OCI-LY7 (cell line): ENCODE results near the gene TPK1. TPM values are rescaled to one million over a fixed set of nuclear protein-coding genes. Genes with fewer than 3 reads are reported as not detected.

Experiments used
- BruUV-seq: library from RNA; stranded (reverse); fragments of 400-500 nt; replicated peaks from 2 replicates; lab custom pipeline; 2021; lab: Mats Ljungman, UMichigan
- CTCF ChIA-PET: fragments of 300-600 bp; sonication (Branson Sonifier 250); formaldehyde crosslinking; loops from one replicate; lab custom pipeline; 2022; ENCODE audit warnings: antibody characterized with exemption; ENCODE audit not compliant: unreplicated experiment; lab: Charles Lee
- POLR2A ChIA-PET: fragments of 300-600 bp; sonication (Branson Sonifier 250); formaldehyde crosslinking; loops from one replicate; lab custom pipeline; 2022; ENCODE audit warnings: antibody characterized with exemption; lab: Charles Lee
- DNase-seq: peaks from one replicate; pipeline ENCODE4 v3.0.0-alpha.2; 2015; ENCODE audit warnings: low spot score
- H2AFZ ChIP-seq: fragments of 200-600 bp; sonication (generic), shearing (Covaris generic); 2 replicates; pipeline ENCODE4 v1.6.1; 2014; ENCODE audit warnings: mild to moderate bottlenecking, antibody characterized with exemption, low read length, moderate library complexity
- H3K27ac ChIP-seq: fragments of 200-600 bp; sonication (generic); 2 replicates; pipeline ENCODE4 v1.5.1; 2014; ENCODE audit warnings: mixed run types, low read depth, mild to moderate bottlenecking, moderate library complexity, low read length, inconsistent platforms; ENCODE audit not compliant: poor library complexity, severe bottlenecking
- H3K36me3 ChIP-seq: fragments of 200-600 bp; sonication (generic); 2 replicates; pipeline ENCODE4 v1.6.1; 2014; ENCODE audit warnings: mild to moderate bottlenecking, antibody characterized with exemption, low read length, moderate library complexity, mixed read lengths; ENCODE audit not compliant: insufficient read depth
- H3K4me1 ChIP-seq: fragments of 200-600 bp; sonication (generic); 2 replicates; pipeline ENCODE4 v1.5.1; 2014; ENCODE audit warnings: mild to moderate bottlenecking, low read length; ENCODE audit not compliant: insufficient read depth, poor library complexity, severe bottlenecking
- H3K4me2 ChIP-seq: fragments of 200-600 bp; sonication (generic); 2 replicates; pipeline ENCODE4 v1.6.1; 2014; ENCODE audit warnings: mild to moderate bottlenecking, low read length
- H3K4me3 ChIP-seq: fragments of 200-600 bp; sonication (generic); 2 replicates; pipeline ENCODE4 v1.5.1; 2014; ENCODE audit warnings: mild to moderate bottlenecking, low read depth, low read length; ENCODE audit not compliant: poor library complexity, severe bottlenecking
- H3K79me2 ChIP-seq: fragments of 200-600 bp; sonication (generic); 2 replicates; pipeline ENCODE4 v1.6.1; 2016; ENCODE audit warnings: low read depth, mild to moderate bottlenecking, low read length, moderate library complexity, mixed read lengths; ENCODE audit not compliant: insufficient read depth
- H3K9me2 ChIP-seq: fragments of 200-600 bp; sonication (generic); 2 replicates; pipeline ENCODE4 v1.6.1; 2016; ENCODE audit warnings: mild to moderate bottlenecking, low read length, mixed read lengths; ENCODE audit not compliant: insufficient read depth
- H3K9me3 ChIP-seq: fragments of 200-600 bp; sonication (generic); 2 replicates; pipeline ENCODE4 v1.6.1; 2014; ENCODE audit warnings: mild to moderate bottlenecking, mixed run types, low read length, mixed read lengths
- H4K20me1 ChIP-seq: fragments of 200-600 bp; sonication (generic); 2 replicates; pipeline ENCODE4 v1.6.1; 2014; ENCODE audit warnings: mild to moderate bottlenecking, antibody characterized with exemption, low read length, moderate library complexity, mixed read lengths; ENCODE audit not compliant: insufficient read depth
- CTCF ChIP-seq: fragments of 200-600 bp; sonication (generic); conservative IDR thresholded peaks from 2 replicates; pipeline ENCODE4 v1.5.1; 2014; ENCODE audit warnings: mild to moderate bottlenecking, antibody characterized with exemption, low read length, moderate library complexity, mixed read lengths
- EZH2phosphoT487 ChIP-seq: fragments of 200-600 bp; sonication (generic); IDR thresholded peaks from 2 replicates; pipeline ENCODE4 v1.6.1; 2018; ENCODE audit warnings: low read depth, borderline replicate concordance, mild to moderate bottlenecking, mixed run types, antibody characterized with exemption, low read length, moderate library complexity, mixed read lengths
- intact Hi-C: fragments of 100-400 bp; cut with micrococcal nuclease; formaldehyde crosslinking; loops from one replicate; pipeline ENCODE4 v1.10.0; 2022; ENCODE audit not compliant: unreplicated experiment
- total RNA-seq, 2 experiments: library from RNA; depleted of rRNA in 1 of 2; stranded (reverse); fragments of >200 nt in 1 of 2; shearing (Covaris generic) in 1 of 2; gene quantifications; 2 replicates each; pipeline ENCODE4 v1.2.3, GENCODE V29; 2014 to 2022

Gene TPK1
- total RNA-seq, 2 experiments from 2014 or later = 6.7 to 12.5 TPM

- H3K27ac ChIP-seq = no peak overlapping the region
- ChIA-PET POLR2A (interaction anchor here (1.0 kb wide), 1 partner anchor 18 kb away, joined by 3 read pairs; no protein-coding TSS in a partner anchor), CTCF (no interaction called here)
- intact Hi-C loops = no loop called here
- H3K4me3 ChIP-seq = no peak overlapping the region
- H3K9me2 ChIP-seq = no peaks in the 10 kb centered on the region
- H3K79me2 ChIP-seq = no peaks in the 10 kb centered on the region
- H3K9me3 ChIP-seq = no peaks in the 10 kb centered on the region
- H3K36me3 ChIP-seq = no peaks in the 10 kb centered on the region
- DNase-seq = peak; percentile 5
- no TSS peak for BruUV-seq
- no peak overlapping the region for H2AFZ ChIP-seq
- no peaks in the 10 kb centered on the region for H4K20me1 ChIP-seq
- H3K4me1 ChIP-seq = no peaks in the 10 kb centered on the region
- no peak overlapping the region for H3K4me2 ChIP-seq
- TF ChIP-seq EZH2phosphoT487 = no peak
- peak; percentile 64 for TF ChIP-seq CTCF
These were observed 165.6 kb downstream of the TPK1 start for GRCh38 chr7:144670218-144670617.

- ChIA-PET POLR2A (interaction anchor here (1.1 kb wide), 1 partner anchor 14 kb away, joined by 3 read pairs; no protein-coding TSS in a partner anchor), CTCF (no interaction called here)
- DNase-seq = no peak
- no peaks in the 10 kb centered on the region for H3K9me3 ChIP-seq
- H3K4me1 ChIP-seq = no peaks in the 10 kb centered on the region
- H3K79me2 ChIP-seq = no peaks in the 10 kb centered on the region
- no peaks in the 10 kb centered on the region for H3K9me2 ChIP-seq
- no peak overlapping the region for H3K4me2 ChIP-seq
- intact Hi-C loops = no loop called here
- BruUV-seq = no TSS peak
- H2AFZ ChIP-seq = no peak overlapping the region
- no peaks in the 10 kb centered on the region for H4K20me1 ChIP-seq
- no peak for TF ChIP-seq EZH2phosphoT487
- TF ChIP-seq CTCF = no peak
- no peak overlapping the region for H3K4me3 ChIP-seq
- H3K36me3 ChIP-seq = no peaks in the 10 kb centered on the region
- H3K27ac ChIP-seq = no peak overlapping the region
These were observed 167.3 kb downstream of the TPK1 start for GRCh38 chr7:144668503-144668902.

- TF ChIP-seq CTCF (no peak), EZH2phosphoT487 (no peak)
- H3K36me3 ChIP-seq = no peaks in the 10 kb centered on the region
- no peak overlapping the region for H3K4me3 ChIP-seq
- DNase-seq = no peak
- no peaks in the 10 kb centered on the region for H3K79me2 ChIP-seq
- no peak overlapping the region for H2AFZ ChIP-seq
- no peaks in the 10 kb centered on the region for H3K4me1 ChIP-seq
- H3K9me3 ChIP-seq = no peaks in the 10 kb centered on the region
- BruUV-seq = no TSS peak
- no peaks in the 10 kb centered on the region for H4K20me1 ChIP-seq
- no peaks in the 10 kb centered on the region for H3K9me2 ChIP-seq
- intact Hi-C loops = no loop called here
- H3K27ac ChIP-seq = no peak overlapping the region
- POLR2A ChIA-PET = interaction anchor here (0.6 to 1.1 kb wide), 3 partner anchors 12 to 1782 kb away, joined by 4 to 8 read pairs (median 4); no protein-coding TSS in a partner anchor
- no peak overlapping the region for H3K4me2 ChIP-seq
- CTCF ChIA-PET = no interaction called here
These were observed 170.0 kb downstream of the TPK1 start for GRCh38 chr7:144665689-144666381.
